Stomach (tissue), 4 donors: ENCODE data around the gene PGA3.

Source experiments
- CTCF ChIP-seq, 7 experiments: fragments of 450-650 bp in 4 of 7; fragments of 200-600 bp in 3 of 7; sonication (generic) in 3 of 7; IDR thresholded peaks; one replicate each; pipeline ENCODE4 v1.5.1; 2016 to 2019; ENCODE audit warnings: antibody characterized with exemption in 7 of 7, control low read depth in 2 of 7, mild to moderate bottlenecking in 1 of 7
- EP300 ChIP-seq: sonication (generic); formaldehyde crosslinking; IDR thresholded peaks from one replicate; pipeline ENCODE4 v1.6.1; 2017; ENCODE audit warnings: antibody characterized with exemption
- POLR2A ChIP-seq, 4 donors: fragments of 450-650 bp; IDR thresholded peaks; one replicate each; pipeline ENCODE4 v1.6.1; 2016; ENCODE audit warnings: antibody characterized with exemption in 4 of 4, control low read depth in 2 of 4, mild to moderate bottlenecking in 1 of 4, moderate library complexity in 1 of 4
- POLR2AphosphoS5 ChIP-seq, 3 donors: sonication (generic); formaldehyde crosslinking; IDR thresholded peaks; one replicate each; pipeline ENCODE4 v1.6.1; 2016; ENCODE audit warnings: antibody characterized with exemption in 3 of 3

- no peak for TF ChIP-seq POLR2AphosphoS5 (IDR thresholded peaks at IDR 0.05)
- TF ChIP-seq CTCF (IDR thresholded peaks at IDR 0.05) = no peak
- no peak for TF ChIP-seq POLR2A (IDR thresholded peaks at IDR 0.05)
- no peak for TF ChIP-seq EP300
These were observed 1.8 kb upstream of the PGA3 start for GRCh38 chr11:61201476-61201875.
